Ovary (tissue), 3 donors: ENCODE data around the gene UBE2Z.

Experiments
- CTCF ChIP-seq, 3 donors: fragments of 450-650 bp in 2 of 3; fragments of 200-600 bp in 1 of 3; IDR thresholded peaks; one replicate each; pipeline versions ENCODE4 v1.5.1 to v1.8.0; 2016 to 2022; ENCODE audit warnings: antibody characterized with exemption in 3 of 3, mild to moderate bottlenecking in 1 of 3
- POLR2A ChIP-seq: fragments of 450-650 bp; IDR thresholded peaks from one replicate; pipeline ENCODE4 v1.6.1; 2017; ENCODE audit warnings: antibody characterized with exemption, mild to moderate bottlenecking, moderate library complexity
- donor health status: DM: no; HTN: no; CAD: no.

- TF ChIP-seq POLR2A (no peak), CTCF (IDR thresholded peaks at IDR 0.05) (no peak)
Measured at GRCh38 chr17:48873209-48873608, 35.0 kb upstream of the UBE2Z start.
